ENCODE results near the gene SMARCD3. TPM values are rescaled to one million over a fixed set of nuclear protein-coding genes. Genes with fewer than 3 reads are reported as not detected.

SMARCD3 gene
- total and polyA plus RNA-seq, 2 of the 8 experiments (the other 6 are each of a cell fraction or from before 2014, with no cell fraction given) = 3.0 to 5.6 TPM

GRCh38 chr7:151246102-151246850 is 2.2 kb downstream of the SMARCD3 start:
- H4K91ac ChIP-seq (replicated peaks; ENCODE audit: insufficient read length, low read length) = no peak overlapping the region
- ChIA-PET CTCF (ENCODE audit: partially characterized antibody) (interaction anchor here (0.7 to 5.1 kb wide), 26 partner anchors 9 to 130 kb away, joined by 3 to 71 read pairs (median 3); partner anchors contain the start of genes ABCF2 and CHPF2), POLR2A (ENCODE audit: partially characterized antibody) (interaction anchor here (0.9 kb wide), 1 partner anchor 59 kb away, joined by 3 read pairs; no protein-coding TSS in a partner anchor)
- H4K5ac ChIP-seq (ENCODE audit: insufficient read length, low read depth, low read length) = no peak overlapping the region
- H3K14ac ChIP-seq (ENCODE audit: insufficient read length) = no peak overlapping the region
- peaks cover 21% of the 10 kb centered on the region for H3K23me2 ChIP-seq (ENCODE audit: low read depth, low read length)
- no peak overlapping the region for H3K27ac ChIP-seq (ENCODE audit: low read depth, low read length)
- 0 out of 2 replicates have a peak overlapping the region, but pooled peaks have one; percentile 75 for H2AK5ac ChIP-seq (ENCODE audit: low read depth, low read length)
- H3K79me1 ChIP-seq (ENCODE audit: low read depth, low read length) = peaks cover 3% of the 10 kb centered on the region; the same call in 1 of the 2 replicates
- peaks cover 0 to 58% (median 39%) of the 10 kb centered on the region in 4 experiments; a peak in 6 of 7 replicates for H3K4me1 ChIP-seq (replicated peaks in 1 of 4; ENCODE audit: control insufficient read depth in 3 of 4, insufficient read depth in 4 of 4, low read length in 3 of 4)
- H3K27me3 ChIP-seq (replicated peaks in 1 of 4; ENCODE audit: control insufficient read depth in 3 of 4, extremely low read depth in 1 of 4, insufficient read depth in 3 of 4, low read length in 3 of 4) = peaks cover 20 to 65% (median 58%) of the 10 kb centered on the region in 4 experiments
- H3K9me3 ChIP-seq (ENCODE audit: insufficient read depth in 2 of 2, low read depth in 1 of 2, low read length in 1 of 2) = no peaks in the 10 kb centered on the region
- no peaks in the 10 kb centered on the region for H3K79me2 ChIP-seq (ENCODE audit: control insufficient read depth in 1 of 2, insufficient read depth in 2 of 2, low read length in 2 of 2)
- TF ChIP-seq ZNF274 (IDR thresholded peaks at IDR 0.05; ENCODE audit: borderline replicate concordance, extremely low read depth, low read length) = no peak
- no peak for TF ChIP-seq RNF2 (IDR thresholded peaks at IDR 0.05; ENCODE audit: borderline replicate concordance, low read depth, low read length, missing control alignments, poor library complexity, severe bottlenecking)
- no peak for TF ChIP-seq POU5F1 (IDR thresholded peaks at IDR 0.05; ENCODE audit: low read depth, low read length)
- no peak for TF ChIP-seq TBP (IDR thresholded peaks at IDR 0.05; ENCODE audit: low read depth, low read length)
- no peak overlapping the region for H2BK120ac ChIP-seq (replicated peaks; ENCODE audit: low read depth, low read length)
- no peak for FAIRE-seq
- peak overlapping the region; percentile 92; the same call in 1 of the 2 replicates for H2BK15ac ChIP-seq (ENCODE audit: low read length)
- H3K4ac ChIP-seq (replicated peaks; ENCODE audit: insufficient read length, low read depth, low read length) = no peak overlapping the region
- H3K36me3 ChIP-seq (ENCODE audit: control insufficient read depth in 2 of 4, insufficient read depth in 4 of 4, low read length in 3 of 4) = no peaks in the 10 kb centered on the region
- no peak overlapping the region for H2AFZ ChIP-seq (ENCODE audit: low read length)
- H3K56ac ChIP-seq (replicated peaks; ENCODE audit: insufficient read length, low read depth, low read length) = no peak overlapping the region
- no peak overlapping the region for H2BK20ac ChIP-seq (ENCODE audit: low read length)
- H4K8ac ChIP-seq (ENCODE audit: extremely low read depth, insufficient read depth, low read length) = peak overlapping the region; percentile 30; the same call in 1 of the 2 replicates
- H4K20me1 ChIP-seq (replicated peaks in 1 of 2; ENCODE audit: control insufficient read depth in 1 of 2, insufficient read depth in 2 of 2, low read length in 2 of 2) = peaks cover 1 to 9% of the 10 kb centered on the region in 2 experiments
- H2BK5ac ChIP-seq (ENCODE audit: low read depth, low read length) = no peak overlapping the region
- no peak overlapping the region for H3K18ac ChIP-seq (ENCODE audit: extremely low read depth, low read length)
- peak in 1 of 2 experiments; percentile 60 for DNase-seq (ENCODE audit: low read depth in 1 of 2, low spot score in 2 of 2)
- peak overlapping the region; percentile 58 to 88 for H3K4me2 ChIP-seq (ENCODE audit: insufficient read depth in 1 of 2, low read depth in 2 of 2, low read length in 2 of 2)
- 42% methylated on average over 12 of the region's 13 CpGs; no CpG with 5 or more reads in 1 of the 2 experiments for WGBS, 2 experiments (ENCODE audit: extremely low coverage in 1 of 2, insufficient coverage in 1 of 2, insufficient read length in 1 of 2, insufficient replicate concordance in 2 of 2, low coverage in 1 of 2, low lambda C conversion rate in 2 of 2, missing lambda C conversion rate in 1 of 2)
- H3K23ac ChIP-seq (ENCODE audit: insufficient read length) = no peak overlapping the region
- no peak overlapping the region for H2BK12ac ChIP-seq (ENCODE audit: low read depth, low read length)
- H3K9ac ChIP-seq (replicated peaks in 1 of 4; ENCODE audit: extremely low read depth in 1 of 4, low read depth in 3 of 4, low read length in 3 of 4) = no peak overlapping the region
- peak overlapping the region in 3 of 4 experiments; percentile 20 to 61 (median 32); a peak in 4 of 8 replicates for H3K4me3 ChIP-seq (ENCODE audit: extremely low read depth in 1 of 4, insufficient read depth in 2 of 4, low read depth in 3 of 4, low read length in 4 of 4)

All from H1 (cell line).